Thyroid gland (tissue), 4 donors: ENCODE data around the gene KCNIP1.

Source experiments
- CTCF ChIP-seq, 6 experiments: fragments of 200-600 bp in 3 of 6; fragments of 450-650 bp in 3 of 6; sonication (generic) in 3 of 6; IDR thresholded peaks; one replicate each; pipeline ENCODE4 v1.5.1; 2016 to 2019; ENCODE audit warnings: antibody characterized with exemption in 6 of 6, mild to moderate bottlenecking in 2 of 6, inconsistent platforms in 1 of 6, moderate library complexity in 1 of 6
- POLR2A ChIP-seq, 2 donors: fragments of 450-650 bp; IDR thresholded peaks; one replicate each; pipeline ENCODE4 v1.6.1; 2017; ENCODE audit warnings: antibody characterized with exemption in 2 of 2, mild to moderate bottlenecking in 2 of 2, moderate library complexity in 1 of 2

- TF ChIP-seq CTCF (IDR thresholded peaks at IDR 0.05) (peak in 4 of 6 experiments; percentile 3 to 48 (median 46)), POLR2A (IDR thresholded peaks at IDR 0.05) (no peak)
Observed at GRCh38 chr5:170623576-170624181, 119.9 kb downstream of the KCNIP1 start.
